Activated CD4-positive, alpha-beta T cell treated with anti-CD3 and anti-CD28 coated beads for 24 hours (primary cell): ENCODE data around the gene C11orf42.

ENCODE experiments used
- DNase-seq, 2 donors: peaks; one replicate each; pipeline ENCODE4 v3.0.0-alpha.2; 2020; ENCODE audit warnings: low read depth in 2 of 2

The C11orf42 gene

DNA sequence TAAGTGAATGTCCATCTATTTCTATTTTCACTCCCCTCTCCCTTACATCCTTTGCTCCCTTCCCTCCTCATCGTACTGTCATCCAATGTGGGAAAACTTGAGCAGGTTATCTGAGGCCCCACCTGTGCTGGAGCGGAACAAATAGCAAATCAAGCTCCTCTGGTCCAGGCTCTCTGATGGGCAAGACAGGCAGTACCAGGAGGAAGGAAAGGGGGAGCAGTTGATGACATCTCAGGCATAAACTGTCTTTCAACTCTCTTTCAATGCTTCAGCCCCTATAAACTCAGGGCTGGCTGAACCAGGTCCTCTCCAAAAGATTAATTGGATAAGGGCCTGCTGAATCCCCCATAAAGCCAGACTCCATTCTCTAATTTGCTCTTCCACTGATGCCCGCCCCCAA lies 52.8 kb downstream of the C11orf42 start:
- DNase-seq, result no peak

- DNase-seq, result no peak
Observed at GRCh38 chr11:6258571-6259081, 53.3 kb downstream of the C11orf42 start.

DNA sequence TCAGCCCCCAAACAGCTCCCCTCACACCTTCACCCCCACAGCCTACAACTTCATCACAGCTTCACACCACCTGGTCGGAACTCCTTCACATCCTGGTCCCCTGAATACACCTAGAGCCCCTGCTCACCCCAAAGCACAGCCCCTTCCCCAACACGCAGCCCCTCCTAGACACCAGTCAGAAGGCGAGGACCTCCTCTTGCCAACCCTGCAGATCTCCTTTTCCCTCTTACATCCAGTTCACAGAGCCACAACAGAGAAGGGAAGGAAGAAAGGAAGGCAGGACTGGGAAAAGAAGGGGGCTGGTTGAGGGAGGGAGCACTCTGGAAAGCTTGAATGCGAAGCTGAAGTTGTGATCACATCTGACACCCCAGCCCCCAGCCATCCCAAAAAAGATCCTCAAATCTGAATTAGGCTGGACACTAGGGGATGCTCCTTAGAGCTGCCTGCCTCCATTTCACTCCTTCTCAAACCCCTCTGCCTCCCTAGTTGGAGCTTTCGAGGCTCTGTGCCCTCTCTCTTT lies 54.9 kb downstream of the C11orf42 start:
- no peak for DNase-seq
